SU-DHL-6 (cell line): ENCODE results near the gene USP16.

ENCODE experiments used
- H2AFZ ChIP-seq: fragments of 200-600 bp; sonication (generic); 2 replicates; pipeline ENCODE4 v1.6.1; 2014; ENCODE audit warnings: low read depth, mild to moderate bottlenecking, moderate library complexity, mixed read lengths, antibody characterized with exemption, low read length; ENCODE audit not compliant: severe bottlenecking
- H3F3A ChIP-seq: fragments of 200-600 bp; shearing (Covaris generic); 2 replicates; pipeline ENCODE4 v1.6.0; 2016; ENCODE audit warnings: antibody characterized with exemption, mild to moderate bottlenecking; ENCODE audit not compliant: insufficient read depth
- H3K27ac ChIP-seq: fragments of 200-600 bp; sonication (generic); 2 replicates; pipeline ENCODE4 v1.5.1; 2016; ENCODE audit warnings: low read depth, mild to moderate bottlenecking, low read length, moderate library complexity, mixed read lengths
- H3K27me3 ChIP-seq: fragments of 200-600 bp; sonication (generic), shearing (Covaris generic); 2 replicates; pipeline ENCODE4 v1.6.0; 2014; ENCODE audit warnings: mild to moderate bottlenecking, low read length
- H3K36me3 ChIP-seq: fragments of 200-600 bp; sonication (generic); 2 replicates; pipeline ENCODE4 v1.6.1; 2014; ENCODE audit warnings: mild to moderate bottlenecking, low read length, mixed read lengths
- H3K4me2 ChIP-seq: fragments of 300-600, 200-600 bp; shearing (Covaris generic), sonication (generic); 2 replicates; pipeline ENCODE4 v1.6.0; 2014; ENCODE audit warnings: low read length, low read depth, mild to moderate bottlenecking; ENCODE audit not compliant: poor library complexity, severe bottlenecking
- H3K4me3 ChIP-seq: fragments of 200-600 bp; sonication (generic); 2 replicates; pipeline ENCODE4 v1.5.1; 2014; ENCODE audit warnings: antibody characterized with exemption, low read length, mild to moderate bottlenecking, mixed read lengths; ENCODE audit not compliant: insufficient read depth, poor library complexity, severe bottlenecking
- H3K79me2 ChIP-seq: fragments of 200-600 bp; sonication (generic); 2 replicates; pipeline ENCODE4 v1.6.1; 2014; ENCODE audit warnings: mild to moderate bottlenecking, low read length, moderate library complexity; ENCODE audit not compliant: insufficient read depth
- H3K9ac ChIP-seq: fragments of 200-600 bp; sonication (generic); 2 replicates; pipeline ENCODE4 v1.7.0; 2014; ENCODE audit warnings: mild to moderate bottlenecking, low read length
- H3K9me2 ChIP-seq: fragments of 200-600 bp; sonication (generic); replicated peaks from 2 replicates; pipeline ENCODE4 v1.6.1; 2014; ENCODE audit warnings: low read length; ENCODE audit not compliant: insufficient read depth
- H3K9me3 ChIP-seq: fragments of 200-600 bp; sonication (generic); 2 replicates; pipeline ENCODE4 v1.6.1; 2014; ENCODE audit warnings: low read length, mixed read lengths; ENCODE audit not compliant: insufficient read depth
- H4K20me1 ChIP-seq: fragments of 200-600 bp; sonication (generic); 2 replicates; pipeline ENCODE4 v1.6.1; 2014; ENCODE audit warnings: low read depth, mild to moderate bottlenecking, antibody characterized with exemption, low read length, moderate library complexity, mixed read lengths
- EZH2phosphoT487 ChIP-seq: fragments of 200-600 bp; sonication (generic), shearing (Covaris generic); conservative IDR thresholded peaks from 2 replicates; pipeline ENCODE4 v1.6.1; 2018; ENCODE audit warnings: mild to moderate bottlenecking, antibody characterized with exemption, low read length, moderate library complexity, mixed read lengths
- TF ChIP-seq, protein P1 (sequence below): fragments of 200-600 bp; sonication (generic); IDR thresholded peaks from one replicate; pipeline ENCODE4 v1.5.1; 2017; ENCODE audit warnings: antibody characterized with exemption, mild to moderate bottlenecking, low read length, moderate library complexity; ENCODE audit not compliant: insufficient read depth, poor library complexity, severe bottlenecking

USP16 gene

DNA sequence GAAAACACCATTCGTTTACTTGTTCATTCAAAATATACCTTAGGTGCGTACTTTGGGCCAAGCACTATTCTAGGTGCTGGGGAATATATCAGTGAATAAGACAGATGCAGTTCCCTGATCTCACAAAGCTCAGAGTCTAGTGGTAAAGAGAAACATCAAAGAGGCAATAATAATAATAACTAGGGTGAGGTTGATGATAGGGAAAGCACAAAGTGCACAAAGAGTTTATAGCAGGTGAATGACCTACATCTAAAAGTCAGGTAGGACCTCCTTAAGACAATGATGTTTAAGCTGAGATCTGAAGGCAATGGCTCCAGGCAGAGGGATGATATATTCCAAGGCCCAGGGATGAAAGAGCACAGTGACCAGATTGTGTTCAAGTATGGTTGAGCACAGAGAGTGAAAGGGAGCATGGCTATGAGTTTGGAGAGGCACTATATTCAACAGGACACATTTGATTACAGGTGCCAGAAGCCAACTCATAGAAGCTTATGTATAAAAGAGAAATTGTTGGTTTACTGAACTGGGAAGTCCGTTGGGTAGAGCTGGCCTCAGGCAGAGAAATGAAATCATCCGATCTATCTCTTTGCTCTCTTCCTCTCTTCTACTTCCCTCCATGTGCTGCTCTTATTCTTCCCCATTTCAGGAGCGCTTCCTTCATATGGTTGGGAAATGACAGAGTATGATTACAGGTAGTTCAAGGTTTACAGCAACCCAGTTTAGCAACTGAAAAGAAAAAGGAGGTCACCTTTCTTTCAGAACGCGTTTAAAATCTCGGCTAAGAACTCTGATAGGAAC, 71.9 kb downstream of the USP16 start:
- Histone ChIP-seq H3K27ac (no peak overlapping the region), H2AFZ (no peak overlapping the region)

DNA sequence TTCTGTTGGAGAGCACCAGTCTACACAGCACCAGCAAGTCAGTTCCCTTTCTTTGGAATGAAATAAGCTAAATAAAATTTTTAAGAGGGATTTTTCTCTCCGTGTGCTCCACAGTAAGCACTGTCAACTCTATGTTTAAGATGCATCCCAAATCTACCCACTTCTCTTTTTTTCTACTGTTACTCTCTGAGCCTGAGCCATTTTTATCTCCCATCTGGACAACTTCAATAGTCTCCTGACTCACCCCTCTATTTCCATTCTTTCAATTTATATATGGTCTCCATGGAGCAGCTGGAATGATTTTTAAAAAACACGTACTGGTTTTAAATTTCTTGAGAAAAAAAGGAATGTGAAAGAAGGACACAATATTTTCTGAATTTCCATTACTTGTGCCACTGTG, 73.7 kb downstream of the USP16 start:
- no peak overlapping the region for H3K4me3 ChIP-seq
- H3K36me3 ChIP-seq, result no peaks in the 10 kb centered on the region
- H3F3A ChIP-seq, result no peaks in the 10 kb centered on the region
- H3K9me3 ChIP-seq, result no peaks in the 10 kb centered on the region
- TF ChIP-seq EZH2phosphoT487, result no peak
- TF ChIP-seq, protein P1, sequence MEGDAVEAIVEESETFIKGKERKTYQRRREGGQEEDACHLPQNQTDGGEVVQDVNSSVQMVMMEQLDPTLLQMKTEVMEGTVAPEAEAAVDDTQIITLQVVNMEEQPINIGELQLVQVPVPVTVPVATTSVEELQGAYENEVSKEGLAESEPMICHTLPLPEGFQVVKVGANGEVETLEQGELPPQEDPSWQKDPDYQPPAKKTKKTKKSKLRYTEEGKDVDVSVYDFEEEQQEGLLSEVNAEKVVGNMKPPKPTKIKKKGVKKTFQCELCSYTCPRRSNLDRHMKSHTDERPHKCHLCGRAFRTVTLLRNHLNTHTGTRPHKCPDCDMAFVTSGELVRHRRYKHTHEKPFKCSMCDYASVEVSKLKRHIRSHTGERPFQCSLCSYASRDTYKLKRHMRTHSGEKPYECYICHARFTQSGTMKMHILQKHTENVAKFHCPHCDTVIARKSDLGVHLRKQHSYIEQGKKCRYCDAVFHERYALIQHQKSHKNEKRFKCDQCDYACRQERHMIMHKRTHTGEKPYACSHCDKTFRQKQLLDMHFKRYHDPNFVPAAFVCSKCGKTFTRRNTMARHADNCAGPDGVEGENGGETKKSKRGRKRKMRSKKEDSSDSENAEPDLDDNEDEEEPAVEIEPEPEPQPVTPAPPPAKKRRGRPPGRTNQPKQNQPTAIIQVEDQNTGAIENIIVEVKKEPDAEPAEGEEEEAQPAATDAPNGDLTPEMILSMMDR, result no peak
- H3K9me2 ChIP-seq, result no peaks in the 10 kb centered on the region
- no peak overlapping the region for H3K9ac ChIP-seq
- no peak overlapping the region for H2AFZ ChIP-seq
- no peak overlapping the region for H3K27ac ChIP-seq
- H3K27me3 ChIP-seq, result no peaks in the 10 kb centered on the region
- H3K4me2 ChIP-seq, result no peak overlapping the region
- H4K20me1 ChIP-seq, result no peaks in the 10 kb centered on the region
- no peaks in the 10 kb centered on the region for H3K79me2 ChIP-seq

More for the DNA sequence above, 71.9 kb downstream of the USP16 start:
- Histone ChIP-seq H3K9me2 (no peaks in the 10 kb centered on the region), H3K9me3 (no peaks in the 10 kb centered on the region), H3F3A (no peaks in the 10 kb centered on the region), H3K9ac (no peak overlapping the region), H3K4me2 (no peak overlapping the region), H4K20me1 (no peaks in the 10 kb centered on the region), H3K4me3 (no peak overlapping the region), H3K36me3 (no peaks in the 10 kb centered on the region), H3K27me3 (no peaks in the 10 kb centered on the region), H3K79me2 (no peaks in the 10 kb centered on the region)
- TF ChIP-seq EZH2phosphoT487, result no peak
- TF ChIP-seq, protein P1, result no peak

- Histone ChIP-seq H2AFZ (no peak overlapping the region), H3K9ac (no peak overlapping the region), H3K27ac (no peak overlapping the region), H3F3A (no peaks in the 10 kb centered on the region), H3K9me3 (no peaks in the 10 kb centered on the region), H3K9me2 (no peaks in the 10 kb centered on the region), H4K20me1 (no peaks in the 10 kb centered on the region), H3K36me3 (no peaks in the 10 kb centered on the region), H3K27me3 (no peaks in the 10 kb centered on the region), H3K79me2 (no peaks in the 10 kb centered on the region), H3K4me3 (no peak overlapping the region), H3K4me2 (no peak overlapping the region)
- no peak for TF ChIP-seq EZH2phosphoT487
- TF ChIP-seq, protein P1, result no peak
Measured at GRCh38 chr21:29102791-29103257, 78.4 kb downstream of the USP16 start.
